H1 (cell line): ENCODE data around the gene MYLK. TPM values are rescaled to one million over a fixed set of nuclear protein-coding genes. Genes with fewer than 3 reads are reported as not detected.

ENCODE experiments used
- CTCF ChIA-PET: fragments of 300-600 bp; sonication (Branson Sonifier 250); formaldehyde crosslinking; loops from one replicate; lab custom pipeline; 2021; ENCODE audit not compliant: partially characterized antibody; lab: Charles Lee
- POLR2A ChIA-PET: fragments of 300-600 bp; sonication (Branson Sonifier 250); formaldehyde crosslinking; loops from one replicate; lab custom pipeline; 2021; ENCODE audit warnings: inconsistent platforms; ENCODE audit not compliant: partially characterized antibody; lab: Charles Lee
- DNase-seq, 2 experiments: peaks; one replicate each; pipeline versions ENCODE4 v3.0.0 to v3.0.0-alpha.2; 2010 to 2022; ENCODE audit warnings: low spot score in 2 of 2, low read depth in 1 of 2, mixed read lengths in 1 of 2
- FAIRE-seq: peaks from 2 replicates; lab custom pipeline; 2011; peaks lifted over from hg19 to GRCh38; lab: Jason Lieb, UNC
- H2AFZ ChIP-seq: 2 replicates; pipeline ENCODE4 v1.8.1; 2012; ENCODE audit warnings: low read length, inconsistent platforms
- H2AK5ac ChIP-seq: 2 replicates; pipeline ENCODE4 v1.6.1; 2013; ENCODE audit warnings: low read depth, low read length
- H2BK120ac ChIP-seq: replicated peaks from 2 replicates; pipeline ENCODE3; 2013; ENCODE audit warnings: low read depth, low read length, inconsistent platforms
- H2BK12ac ChIP-seq: 2 replicates; pipeline ENCODE4 v1.6.1; 2013; ENCODE audit warnings: low read depth, low read length
- H2BK15ac ChIP-seq: 2 replicates; pipeline ENCODE4 v1.6.1; 2013; ENCODE audit warnings: low read length
- H2BK20ac ChIP-seq: 2 replicates; pipeline ENCODE4 v1.6.1; 2013; ENCODE audit warnings: low read length
- H2BK5ac ChIP-seq: 2 replicates; pipeline ENCODE4 v1.6.1; 2013; ENCODE audit warnings: low read depth, low read length
- H3K14ac ChIP-seq: 2 replicates; pipeline ENCODE4 v1.6.1; 2013; ENCODE audit warnings: inconsistent platforms; ENCODE audit not compliant: insufficient read length
- H3K18ac ChIP-seq: 2 replicates; pipeline ENCODE4 v1.6.1; 2013; ENCODE audit warnings: low read length; ENCODE audit errors: extremely low read depth
- H3K23ac ChIP-seq: 2 replicates; pipeline ENCODE4 v1.6.1; 2013; ENCODE audit warnings: inconsistent platforms; ENCODE audit not compliant: insufficient read length
- H3K23me2 ChIP-seq: 2 replicates; pipeline ENCODE4 v1.6.1; 2013; ENCODE audit warnings: low read depth, low read length
- H3K27ac ChIP-seq: 2 replicates; pipeline ENCODE4 v1.6.1; 2011; ENCODE audit warnings: low read depth, low read length, inconsistent platforms
- H3K27me3 ChIP-seq, 4 experiments: replicated peaks in 1 of 4; 1 replicate in 1 of 4; 2 replicates in 3 of 4; pipeline versions ENCODE4 v1.6.1 to v1.8.1; 2011 to 2013; ENCODE audit warnings: low read length in 3 of 4, mild to moderate bottlenecking in 3 of 4, inconsistent platforms in 2 of 4, mixed read lengths in 2 of 4, moderate library complexity in 1 of 4; ENCODE audit not compliant: control insufficient read depth in 3 of 4, insufficient read depth in 3 of 4; ENCODE audit errors: extremely low read depth in 1 of 4
- H3K36me3 ChIP-seq, 4 experiments: 2 replicates each; pipeline versions ENCODE4 v1.6.1 to v1.8.1; 2011 to 2013; ENCODE audit warnings: mild to moderate bottlenecking in 4 of 4, low read length in 3 of 4, moderate library complexity in 2 of 4, control low read depth in 1 of 4, inconsistent platforms in 1 of 4; ENCODE audit not compliant: insufficient read depth in 4 of 4, control insufficient read depth in 2 of 4
- H3K4ac ChIP-seq: replicated peaks from 2 replicates; pipeline ENCODE3; 2013; ENCODE audit warnings: low read length, low read depth, mixed read lengths, inconsistent platforms; ENCODE audit not compliant: insufficient read length
- H3K4me1 ChIP-seq, 4 experiments: replicated peaks in 1 of 4; 1 replicate in 1 of 4; 2 replicates in 3 of 4; pipeline versions ENCODE4 v1.6.1 to v1.8.1; 2011 to 2013; ENCODE audit warnings: low read length in 3 of 4, inconsistent platforms in 2 of 4, mixed read lengths in 1 of 4; ENCODE audit not compliant: insufficient read depth in 4 of 4, control insufficient read depth in 3 of 4
- H3K4me2 ChIP-seq, 2 experiments: 2 replicates each; pipeline versions ENCODE4 v1.6.1 to v1.8.1; 2011 to 2013; ENCODE audit warnings: low read depth in 2 of 2, low read length in 2 of 2, control low read depth in 1 of 2, inconsistent platforms in 1 of 2, mild to moderate bottlenecking in 1 of 2; ENCODE audit not compliant: insufficient read depth in 1 of 2
- H3K4me3 ChIP-seq, 4 experiments: fragments of 200-600, 300-600 bp in 1 of 4; sonication (generic), shearing (Covaris generic), sonication (Bioruptor Twin) in 1 of 4; 2 replicates each; pipeline versions ENCODE4 v1.5.1 to v1.8.1; 2011 to 2016; ENCODE audit warnings: low read length in 4 of 4, low read depth in 3 of 4, control low read depth in 2 of 4, inconsistent platforms in 2 of 4, mild to moderate bottlenecking in 2 of 4, mixed read lengths in 1 of 4, moderate library complexity in 1 of 4; ENCODE audit not compliant: insufficient read depth in 2 of 4; ENCODE audit errors: extremely low read depth in 1 of 4
- H3K56ac ChIP-seq: replicated peaks from 2 replicates; pipeline ENCODE3; 2013; ENCODE audit warnings: low read depth, mild to moderate bottlenecking, mixed read lengths, low read length, inconsistent platforms; ENCODE audit not compliant: insufficient read length
- H3K79me1 ChIP-seq: 2 replicates; pipeline ENCODE4 v1.6.1; 2013; ENCODE audit warnings: low read depth, low read length, control low read depth
- H3K79me2 ChIP-seq, 2 experiments: 2 replicates each; pipeline versions ENCODE4 v1.6.1 to v1.8.1; 2012 to 2013; ENCODE audit warnings: low read length in 2 of 2, mild to moderate bottlenecking in 2 of 2, inconsistent platforms in 1 of 2; ENCODE audit not compliant: insufficient read depth in 2 of 2, control insufficient read depth in 1 of 2
- H3K9ac ChIP-seq, 4 experiments: replicated peaks in 1 of 4; 1 replicate in 1 of 4; 2 replicates in 3 of 4; pipeline versions ENCODE4 v1.6.1 to v1.8.1; 2011 to 2013; ENCODE audit warnings: low read depth in 3 of 4, low read length in 3 of 4, control low read depth in 2 of 4, mild to moderate bottlenecking in 2 of 4, moderate library complexity in 2 of 4, inconsistent platforms in 1 of 4; ENCODE audit errors: extremely low read depth in 1 of 4
- H3K9me3 ChIP-seq, 2 experiments: 2 replicates each; pipeline versions ENCODE4 v1.6.1 to v1.8.1; 2012 to 2013; ENCODE audit warnings: mild to moderate bottlenecking in 2 of 2, moderate library complexity in 2 of 2, control low read depth in 1 of 2, inconsistent platforms in 1 of 2, low read depth in 1 of 2, low read length in 1 of 2, mixed read lengths in 1 of 2; ENCODE audit not compliant: insufficient read depth in 2 of 2
- H4K20me1 ChIP-seq, 2 experiments: replicated peaks in 1 of 2; 2 replicates each; pipeline versions ENCODE3 to v1.8.1; 2011 to 2013; ENCODE audit warnings: inconsistent platforms in 2 of 2, low read length in 2 of 2, mild to moderate bottlenecking in 1 of 2; ENCODE audit not compliant: insufficient read depth in 2 of 2, control insufficient read depth in 1 of 2
- H4K5ac ChIP-seq: 2 replicates; pipeline ENCODE4 v1.6.1; 2013; ENCODE audit warnings: low read length, low read depth, mixed read lengths, inconsistent platforms; ENCODE audit not compliant: insufficient read length
- H4K8ac ChIP-seq: 2 replicates; pipeline ENCODE4 v1.8.0; 2013; ENCODE audit warnings: mild to moderate bottlenecking, moderate library complexity, low read length, inconsistent platforms; ENCODE audit not compliant: insufficient read depth; ENCODE audit errors: extremely low read depth
- H4K91ac ChIP-seq: replicated peaks from 2 replicates; pipeline ENCODE3; 2013; ENCODE audit warnings: low read length, mixed read lengths, inconsistent platforms; ENCODE audit not compliant: insufficient read length
- BACH1 ChIP-seq: IDR thresholded peaks from 2 replicates; pipeline ENCODE4 v1.6.1; 2012; ENCODE audit warnings: low read length, improper control_type of control experiment
- CBX5 ChIP-seq: fragments of 300-800, 300-1000 bp; sonication (generic); IDR thresholded peaks from 2 replicates; pipeline ENCODE4 v1.7.1; 2016; ENCODE audit warnings: antibody characterized with exemption, low read length, low read depth
- JUND ChIP-seq: IDR thresholded peaks from 2 replicates; pipeline ENCODE4 v1.6.1; 2011; ENCODE audit warnings: mild to moderate bottlenecking, improper control_type of control experiment, low read length
- POLR2A ChIP-seq, 2 experiments: IDR thresholded peaks; 1 replicate in 1 of 2; 2 replicates in 1 of 2; pipeline ENCODE4 v1.6.1; 2011; ENCODE audit warnings: low read depth in 2 of 2, low read length in 2 of 2, mild to moderate bottlenecking in 2 of 2; ENCODE audit errors: control extremely low read depth in 1 of 2
- POLR2AphosphoS5 ChIP-seq: IDR thresholded peaks from 2 replicates; pipeline ENCODE4 v1.6.1; 2011; ENCODE audit warnings: low read depth, low read length
- RAD21 ChIP-seq, 2 experiments: IDR thresholded peaks in 1 of 2; conservative IDR thresholded peaks in 1 of 2; 2 replicates each; pipeline ENCODE4 v1.6.1; 2011; ENCODE audit warnings: low read depth in 2 of 2, low read length in 2 of 2, improper control_type of control experiment in 1 of 2, inconsistent platforms in 1 of 2, mild to moderate bottlenecking in 1 of 2, moderate library complexity in 1 of 2
- SIN3A ChIP-seq, 2 experiments: IDR thresholded peaks in 1 of 2; conservative IDR thresholded peaks in 1 of 2; 2 replicates each; pipeline ENCODE4 v1.6.1; 2011 to 2012; ENCODE audit warnings: low read length in 2 of 2, improper control_type of control experiment in 1 of 2, low read depth in 1 of 2, mild to moderate bottlenecking in 1 of 2
- SIX5 ChIP-seq: IDR thresholded peaks from 2 replicates; pipeline ENCODE4 v1.6.1; 2011; ENCODE audit warnings: mild to moderate bottlenecking, low read depth, low read length
- SRF ChIP-seq: IDR thresholded peaks from 2 replicates; pipeline ENCODE4 v1.6.1; 2011; ENCODE audit warnings: mild to moderate bottlenecking, low read depth, low read length, moderate library complexity
- ZNF274 ChIP-seq: IDR thresholded peaks from 2 replicates; pipeline ENCODE4 v1.7.0; 2012; ENCODE audit warnings: low read length, borderline replicate concordance; ENCODE audit errors: extremely low read depth
- WGBS, 2 experiments: shearing (Covaris generic) in 1 of 2; methylation state at CpG; one replicate each; pipeline versions ENCODE4 v1.1.6 to v1.1.7; 2013 to 2015; ENCODE audit warnings: low lambda C conversion rate in 2 of 2, mixed read lengths in 2 of 2, inconsistent platforms in 1 of 2, low coverage in 1 of 2, missing lambda C conversion rate in 1 of 2; ENCODE audit not compliant: insufficient replicate concordance in 2 of 2, insufficient coverage in 1 of 2, insufficient read length in 1 of 2; ENCODE audit errors: extremely low coverage in 1 of 2, missing lambda C conversion rate in 1 of 2; 5-methylcytosine and 5-hydroxymethylcytosine counted together
- polyA plus RNA-seq, 7 experiments: library from polyadenylated mRNA; depleted of rRNA in 3 of 7; stranded (reverse) in 5 of 7; unstranded in 2 of 7; fragments of >200 nt in 5 of 7; fragments of 200-250 nt in 2 of 7; gene quantifications; 1 replicate in 5 of 7; 2 replicates in 1 of 7; 4 replicates in 1 of 7; pipeline versions ENCODE4 v1.2.1 to v1.2.3, GENCODE V29; 2011 to 2013; ENCODE audit warnings: missing spikeins in 2 of 7, mixed read lengths in 2 of 7
- total RNA-seq: library from RNA; stranded (reverse); fragmentation: NEBNext Ultra II Directional; extraction: Animal tissue kit (Norgen Biotek cat#: 25700); gene quantifications from 2 replicates; pipeline ENCODE4 v1.2.1, GENCODE V29; 2021

The MYLK gene
- total and polyA plus RNA-seq, 2 of the 8 experiments (the other 6 are each of a cell fraction or from before 2014, with no cell fraction given) = 11.6 to 21.3 TPM

GRCh38 chr3:123877965-123878364 lies 6.2 kb downstream of the MYLK start:
- DNase-seq (no peak), FAIRE-seq (no peak)
- no peaks in the 10 kb centered on the region for H3K79me2 ChIP-seq
- no peak overlapping the region for H4K91ac ChIP-seq
- no peak overlapping the region for H4K5ac ChIP-seq
- no peak overlapping the region for H2BK20ac ChIP-seq
- H2AFZ ChIP-seq = no peak overlapping the region
- no peak overlapping the region for H2AK5ac ChIP-seq
- no peak overlapping the region for H3K23ac ChIP-seq
- no peak overlapping the region for H2BK12ac ChIP-seq
- H3K18ac ChIP-seq = no peak overlapping the region
- ChIA-PET CTCF (interaction anchor here (0.9 to 1.6 kb wide), 9 partner anchors 8 to 400 kb away, joined by 3 to 6 read pairs (median 3); no protein-coding TSS in a partner anchor), POLR2A (interaction anchor here (0.9 kb wide), 1 partner anchor 129 kb away, joined by 3 read pairs; no protein-coding TSS in a partner anchor)
- no peaks in the 10 kb centered on the region for H4K20me1 ChIP-seq
- no peaks in the 10 kb centered on the region for H3K9me3 ChIP-seq
- H2BK120ac ChIP-seq = no peak overlapping the region
- H4K8ac ChIP-seq = no peak overlapping the region
- H3K56ac ChIP-seq = no peak overlapping the region
- H3K4me2 ChIP-seq = no peak overlapping the region
- no peak overlapping the region for H3K27ac ChIP-seq
- no peaks in the 10 kb centered on the region for H3K36me3 ChIP-seq
- H3K4me3 ChIP-seq = no peak overlapping the region
- H3K9ac ChIP-seq = no peak overlapping the region
- 93% methylated on average over 4 of the region's 4 CpGs; no CpG with 5 or more reads in 1 of the 2 experiments for WGBS, 2 experiments
- H3K14ac ChIP-seq = no peak overlapping the region
- H3K79me1 ChIP-seq = no peaks in the 10 kb centered on the region
- H3K27me3 ChIP-seq = peaks cover 0 to 2% (median under 1%) of the 10 kb centered on the region in 4 experiments; a peak in 2 of 7 replicates
- H2BK15ac ChIP-seq = no peak overlapping the region
- no peak overlapping the region for H3K4ac ChIP-seq
- H3K23me2 ChIP-seq = no peaks in the 10 kb centered on the region
- no peak overlapping the region for H2BK5ac ChIP-seq
- TF ChIP-seq CBX5 = no peak
- TF ChIP-seq SRF = no peak
- no peak for TF ChIP-seq SIN3A (conservative IDR thresholded peaks at IDR 0.05 in 1 of 2, IDR thresholded peaks at IDR 0.05 in 1 of 2; ENCODE audit: low read depth in 1 of 2, low read length in 2 of 2)
- no peak for TF ChIP-seq POLR2A (IDR thresholded peaks at IDR 0.05; ENCODE audit: control extremely low read depth in 1 of 2, low read depth in 2 of 2, low read length in 2 of 2)
- no peak for TF ChIP-seq RAD21 (IDR thresholded peaks at IDR 0.05 in 1 of 2, conservative IDR thresholded peaks at IDR 0.05 in 1 of 2; ENCODE audit: low read depth in 2 of 2, low read length in 2 of 2)
- TF ChIP-seq JUND = no peak
- TF ChIP-seq POLR2AphosphoS5 = no peak
- no peak for TF ChIP-seq ZNF274
- TF ChIP-seq BACH1 = no peak
- TF ChIP-seq SIX5 = no peak
- TF ChIP-seq, all 59 proteins: peak for 0
- H3K4me1 ChIP-seq = peaks cover 0 to 5% (median 2%) of the 10 kb centered on the region in 4 experiments; a peak in 5 of 7 replicates
